Liver (tissue), 9 donors: ENCODE data around the gene PRR36. TPM values are rescaled to one million over a fixed set of nuclear protein-coding genes. Genes with fewer than 3 reads are reported as not detected.

Experiments
- DNase-seq: peaks from one replicate; pipeline ENCODE4 v3.0.0-alpha.2; 2017; ENCODE audit warnings: low spot score
- H3K27ac ChIP-seq, 2 donors: one replicate each; pipeline ENCODE4 v1.7.0; 2013; ENCODE audit warnings: inconsistent platforms in 2 of 2, low read length in 2 of 2, control low read depth in 1 of 2, low read depth in 1 of 2, mild to moderate bottlenecking in 1 of 2
- H3K27me3 ChIP-seq, 4 donors: one replicate each; pipeline versions ENCODE4 v1.6.1 to v1.7.0; 2013; ENCODE audit warnings: low read length in 3 of 4, inconsistent platforms in 1 of 4, mild to moderate bottlenecking in 1 of 4, moderate library complexity in 1 of 4; ENCODE audit not compliant: control insufficient read depth in 4 of 4, insufficient read depth in 4 of 4
- H3K36me3 ChIP-seq, 4 donors: one replicate each; pipeline versions ENCODE4 v1.6.1 to v1.7.0; 2013; ENCODE audit warnings: low read length in 3 of 4, mild to moderate bottlenecking in 3 of 4, low read depth in 1 of 4, moderate library complexity in 1 of 4; ENCODE audit not compliant: control insufficient read depth in 4 of 4, insufficient read depth in 3 of 4
- H3K4me1 ChIP-seq, 4 donors: one replicate each; pipeline versions ENCODE4 v1.6.1 to v1.7.0; 2013; ENCODE audit warnings: low read length in 3 of 4, mild to moderate bottlenecking in 3 of 4, moderate library complexity in 1 of 4; ENCODE audit not compliant: control insufficient read depth in 4 of 4, insufficient read depth in 4 of 4
- H3K4me3 ChIP-seq, 3 donors: one replicate each; pipeline versions ENCODE4 v1.6.1 to v1.7.0; 2013; ENCODE audit warnings: low read length in 3 of 3, control low read depth in 1 of 3, low read depth in 1 of 3, mild to moderate bottlenecking in 1 of 3
- H3K9ac ChIP-seq, 2 donors: one replicate each; pipeline ENCODE4 v1.7.0; 2013; ENCODE audit warnings: low read length in 2 of 2, mild to moderate bottlenecking in 2 of 2, moderate library complexity in 2 of 2, control low read depth in 1 of 2, low read depth in 1 of 2
- H3K9me3 ChIP-seq, 4 donors: one replicate each; pipeline versions ENCODE4 v1.6.1 to v1.7.0; 2013; ENCODE audit warnings: low read length in 3 of 4; ENCODE audit not compliant: control insufficient read depth in 4 of 4
- ATF3 ChIP-seq: IDR thresholded peaks from 2 replicates; pipeline ENCODE4 v1.6.1; 2016; ENCODE audit warnings: antibody characterized with exemption
- CTCF ChIP-seq: fragments of 150-350 bp; IDR thresholded peaks from 2 replicates; pipeline ENCODE4 v1.5.1; 2017; ENCODE audit warnings: improper control_type of control experiment, low read depth, low read length; ENCODE audit not compliant: missing input control
- EGR1 ChIP-seq, 2 donors: IDR thresholded peaks; 2 replicates each; pipeline ENCODE4 v1.6.1; 2016 to 2018; ENCODE audit warnings: antibody characterized with exemption in 2 of 2, low read depth in 2 of 2
- FOXA1 ChIP-seq: IDR thresholded peaks from 2 replicates; pipeline ENCODE4 v1.6.1; 2016; ENCODE audit warnings: antibody characterized with exemption
- FOXA2 ChIP-seq: IDR thresholded peaks from 2 replicates; pipeline ENCODE4 v1.6.1; 2016; ENCODE audit warnings: antibody characterized with exemption
- GABPA ChIP-seq, 2 donors: IDR thresholded peaks in 1 of 2; conservative IDR thresholded peaks in 1 of 2; 2 replicates each; pipeline ENCODE4 v1.6.1; 2016; ENCODE audit warnings: antibody characterized with exemption in 2 of 2, mild to moderate bottlenecking in 1 of 2, moderate library complexity in 1 of 2
- HNF4A ChIP-seq, 2 donors: conservative IDR thresholded peaks; 2 replicates each; pipeline ENCODE4 v1.6.1; 2016; ENCODE audit warnings: antibody characterized with exemption in 2 of 2, mild to moderate bottlenecking in 2 of 2
- HNF4G ChIP-seq: IDR thresholded peaks from 2 replicates; pipeline ENCODE4 v1.6.1; 2016; ENCODE audit warnings: antibody characterized with exemption
- JUND ChIP-seq, 2 donors: IDR thresholded peaks; 2 replicates each; pipeline ENCODE4 v1.6.1; 2016; ENCODE audit warnings: antibody characterized with exemption in 2 of 2
- MAX ChIP-seq: IDR thresholded peaks from 2 replicates; pipeline ENCODE4 v1.6.1; 2016; ENCODE audit warnings: antibody characterized with exemption
- NR2F2 ChIP-seq: IDR thresholded peaks from 2 replicates; pipeline ENCODE4 v1.6.1; 2016; ENCODE audit warnings: antibody characterized with exemption
- RAD21 ChIP-seq, 2 donors: IDR thresholded peaks; 2 replicates each; pipeline ENCODE4 v1.6.1; 2016; ENCODE audit warnings: antibody characterized with exemption in 2 of 2, mild to moderate bottlenecking in 2 of 2
- REST ChIP-seq: IDR thresholded peaks from 2 replicates; pipeline ENCODE4 v1.6.1; 2016; ENCODE audit warnings: antibody characterized with exemption, mild to moderate bottlenecking
- RXRA ChIP-seq, 2 donors: IDR thresholded peaks; 2 replicates each; pipeline ENCODE4 v1.6.1; 2017 to 2018; ENCODE audit warnings: antibody characterized with exemption in 2 of 2, mild to moderate bottlenecking in 1 of 2
- SP1 ChIP-seq: IDR thresholded peaks from 2 replicates; pipeline ENCODE4 v1.6.1; 2018; ENCODE audit warnings: antibody characterized with exemption, mild to moderate bottlenecking
- TAF1 ChIP-seq: conservative IDR thresholded peaks from 2 replicates; pipeline ENCODE4 v1.6.1; 2016; ENCODE audit warnings: antibody characterized with exemption, mild to moderate bottlenecking
- YY1 ChIP-seq: IDR thresholded peaks from 2 replicates; pipeline ENCODE4 v1.6.1; 2016; ENCODE audit warnings: antibody characterized with exemption, mild to moderate bottlenecking
- ZBTB33 ChIP-seq: IDR thresholded peaks from 2 replicates; pipeline ENCODE4 v1.6.1; 2016; ENCODE audit warnings: antibody characterized with exemption
- WGBS: extraction: QIAGEN DNeasy Blood & Tissue Kit; methylation state at CpG from one replicate; pipeline ENCODE4 v1.1.7; 2013; 5-methylcytosine and 5-hydroxymethylcytosine counted together
- polyA plus RNA-seq, 2 donors: library from polyadenylated mRNA; stranded (reverse) in 1 of 2; unstranded in 1 of 2; fragments of 200-250 nt in 1 of 2; fragments of >200 nt in 1 of 2; fragmentation: Nextera tagmentation in 1 of 2; extraction: Ambion mirVana in 1 of 2; gene quantifications; one replicate each; pipeline versions ENCODE4 v1.2.1 to v1.2.3, GENCODE V29; 2013 to 2015
- total RNA-seq, 2 donors: library from RNA; depleted of rRNA; stranded (reverse); fragments of >200 nt; gene quantifications; one replicate each; pipeline ENCODE4 v1.2.3, GENCODE V29; 2014
- donor health status: healthy.
- donor health status: healthy.
- donor health status: healthy.
- donor health status: healthy.
- donor health status: healthy.

The PRR36 gene
- total and polyA plus RNA-seq, 4 donors: 0.02 to 0.03 TPM; not detected in 2

- peaks cover 27 to 56% (median 38%) of the 10 kb centered on the region in 4 donors for H3K4me1 ChIP-seq
- H3K36me3 ChIP-seq: peaks cover 0 to 12% (median 5%) of the 10 kb centered on the region in 4 donors
- no peaks in the 10 kb centered on the region for H3K27me3 ChIP-seq
- H3K27ac ChIP-seq: peak overlapping the region; percentile 38 to 82
- peak overlapping the region; percentile 30 to 56 (median 37) for H3K4me3 ChIP-seq
- H3K9me3 ChIP-seq: no peaks in the 10 kb centered on the region
- WGBS: 69% methylated on average over 17 of the region's 17 CpGs
- H3K9ac ChIP-seq: peak overlapping the region in 1 of 2 donors; percentile 1
- peak; percentile 5 for TF ChIP-seq NR2F2
- TF ChIP-seq ZBTB33: no peak
- DNase-seq: no peak
Observed at GRCh38 chr19:7921302-7921966, 47.2 kb upstream of the PRR36 start.

- peak overlapping the region; percentile 89 to 98 (median 97) for H3K4me3 ChIP-seq
- peaks cover 0 to 12% (median 5%) of the 10 kb centered on the region in 4 donors for H3K36me3 ChIP-seq
- 2% methylated on average over 62 of the region's 62 CpGs for WGBS
- no peaks in the 10 kb centered on the region for H3K9me3 ChIP-seq
- H3K4me1 ChIP-seq: peaks cover 30 to 59% (median 37%) of the 10 kb centered on the region in 4 donors
- no peaks in the 10 kb centered on the region for H3K27me3 ChIP-seq
- DNase-seq: peak; percentile 100
- H3K9ac ChIP-seq: peak overlapping the region in 1 of 2 donors; percentile 1
- peak overlapping the region; percentile 79 to 91 for H3K27ac ChIP-seq
- TF ChIP-seq MAX (no peak), YY1 (no peak), CTCF (no peak), RAD21 (IDR thresholded peaks at IDR 0.05) (no peak), FOXA1 (no peak), HNF4A (conservative IDR thresholded peaks at IDR 0.05) (no peak), NR2F2 (peak; percentile 26), EGR1 (IDR thresholded peaks at IDR 0.05; ENCODE audit: low read depth in 2 of 2) (peak; percentile 99), JUND (IDR thresholded peaks at IDR 0.05) (no peak), ZBTB33 (no peak), FOXA2 (no peak), SP1 (peak; percentile 57), TAF1 (no peak), HNF4G (no peak), ATF3 (no peak), GABPA (IDR thresholded peaks at IDR 0.05 in 1 of 2, conservative IDR thresholded peaks at IDR 0.05 in 1 of 2) (peak in 1 of 2 donors; percentile 28), REST (no peak), RXRA (IDR thresholded peaks at IDR 0.05) (peak; percentile 22 to 47)
Observed at GRCh38 chr19:7920519-7921301, 46.5 kb upstream of the PRR36 start.
